Skeletal muscle tissue (tissue), 4 donors: ENCODE data around the gene POC1A. TPM values are rescaled to one million over a fixed set of nuclear protein-coding genes. Genes with fewer than 3 reads are reported as not detected.

ENCODE experiments used
- H3K27ac ChIP-seq: one replicate; pipeline ENCODE4 v1.7.0; 2013; ENCODE audit warnings: mild to moderate bottlenecking, low read depth, low read length, inconsistent platforms
- H3K27me3 ChIP-seq, 3 donors: one replicate each; pipeline ENCODE4 v1.7.0; 2013; ENCODE audit warnings: low read length in 3 of 3; ENCODE audit not compliant: control insufficient read depth in 3 of 3, insufficient read depth in 3 of 3
- H3K36me3 ChIP-seq, 3 donors: one replicate each; pipeline ENCODE4 v1.7.0; 2013; ENCODE audit warnings: low read length in 3 of 3; ENCODE audit not compliant: control insufficient read depth in 3 of 3, insufficient read depth in 3 of 3
- H3K4me1 ChIP-seq, 3 donors: one replicate each; pipeline ENCODE4 v1.7.0; 2013; ENCODE audit warnings: low read length in 3 of 3, mild to moderate bottlenecking in 3 of 3; ENCODE audit not compliant: control insufficient read depth in 3 of 3, insufficient read depth in 3 of 3
- H3K4me3 ChIP-seq, 3 donors: one replicate each; pipeline ENCODE4 v1.7.0; 2013; ENCODE audit warnings: low read length in 3 of 3
- H3K9ac ChIP-seq, 3 donors: one replicate each; pipeline ENCODE4 v1.7.0; 2013; ENCODE audit warnings: low read length in 3 of 3, mild to moderate bottlenecking in 3 of 3, moderate library complexity in 2 of 3, low read depth in 1 of 3
- H3K9me3 ChIP-seq, 3 donors: one replicate each; pipeline ENCODE4 v1.7.0; 2013; ENCODE audit warnings: low read length in 3 of 3; ENCODE audit not compliant: control insufficient read depth in 3 of 3
- total RNA-seq: library from RNA; depleted of rRNA; stranded (reverse); fragments of >200 nt; gene quantifications from one replicate; pipeline ENCODE4 v1.2.3, GENCODE V29; 2014
- donor health status: Osteomylitis.

Gene POC1A
- total RNA-seq, 1 donor from 2014 or later = 2.6 TPM

DNA sequence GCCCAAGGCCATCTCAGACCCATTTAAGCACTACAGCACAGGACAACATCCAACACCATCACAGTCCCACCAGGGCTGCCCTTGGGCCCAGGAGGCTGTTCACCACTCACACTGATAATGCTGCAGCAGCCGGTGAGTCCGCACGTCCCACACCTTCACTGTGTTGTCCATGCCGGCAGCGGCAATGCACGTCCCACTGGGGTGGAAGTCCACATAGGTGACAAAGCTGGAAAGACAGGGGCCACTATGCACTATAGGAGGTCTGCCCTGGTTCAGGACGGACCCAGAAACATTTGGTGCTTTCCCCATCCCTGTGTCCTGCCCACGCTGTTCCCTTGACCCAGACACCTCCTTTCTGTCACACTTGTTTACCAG is 8.5 kb downstream of the POC1A start:
- Histone ChIP-seq H3K4me1 (peaks cover 4 to 12% (median 12%) of the 10 kb centered on the region in 3 donors), H3K9ac (peak overlapping the region in 1 of 3 donors; percentile 16), H3K4me3 (no peak overlapping the region), H3K36me3 (peaks cover 0 to 5% (median 2%) of the 10 kb centered on the region in 3 donors), H3K27me3 (no peaks in the 10 kb centered on the region), H3K9me3 (no peaks in the 10 kb centered on the region), H3K27ac (no peak overlapping the region)

GRCh38 chr3:52144796-52145735 is 9.2 kb downstream of the POC1A start:
- peak overlapping the region in 1 of 3 donors; percentile 16 for H3K9ac ChIP-seq
- H3K36me3 ChIP-seq = peaks cover 0 to 5% (median 2%) of the 10 kb centered on the region in 3 donors
- no peak overlapping the region for H3K4me3 ChIP-seq
- peaks cover 9 to 19% (median 18%) of the 10 kb centered on the region in 3 donors for H3K4me1 ChIP-seq
- no peaks in the 10 kb centered on the region for H3K27me3 ChIP-seq
- no peak overlapping the region for H3K27ac ChIP-seq
- no peaks in the 10 kb centered on the region for H3K9me3 ChIP-seq

- peaks cover 16 to 27% (median 26%) of the 10 kb centered on the region in 3 donors for H3K4me1 ChIP-seq
- H3K27me3 ChIP-seq = no peaks in the 10 kb centered on the region
- peak overlapping the region in 2 of 3 donors; percentile 29 to 33 for H3K9ac ChIP-seq
- no peaks in the 10 kb centered on the region for H3K9me3 ChIP-seq
- no peak overlapping the region for H3K27ac ChIP-seq
- H3K36me3 ChIP-seq = peaks cover 0 to 5% (median 2%) of the 10 kb centered on the region in 3 donors
- no peak overlapping the region for H3K4me3 ChIP-seq
Observed at GRCh38 chr3:52144034-52144795, 10.0 kb downstream of the POC1A start.

DNA sequence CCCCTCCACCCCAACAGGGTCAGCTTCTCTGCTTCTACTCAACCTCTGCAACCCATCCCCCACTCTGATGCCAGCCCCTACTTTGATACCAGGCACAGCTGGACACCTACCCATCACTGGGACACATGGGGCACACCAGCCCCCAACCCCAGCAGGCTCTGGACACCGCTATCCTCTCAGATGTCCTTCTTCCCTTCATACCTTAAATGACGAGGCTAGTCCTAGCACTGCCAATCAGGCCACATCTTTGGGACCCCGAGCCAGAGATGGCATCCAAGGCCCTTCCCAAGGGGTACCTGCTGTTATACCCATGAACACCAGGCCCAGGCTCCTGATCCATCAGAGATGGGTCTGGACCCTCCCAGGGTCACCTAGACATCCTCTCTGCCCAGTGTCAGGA is 10.6 kb downstream of the POC1A start:
- peak overlapping the region in 2 of 3 donors; percentile 29 to 33 for H3K9ac ChIP-seq
- no peaks in the 10 kb centered on the region for H3K27me3 ChIP-seq
- no peak overlapping the region for H3K4me3 ChIP-seq
- H3K4me1 ChIP-seq = peaks cover 16 to 29% (median 26%) of the 10 kb centered on the region in 3 donors
- peaks cover 0 to 5% (median 2%) of the 10 kb centered on the region in 3 donors for H3K36me3 ChIP-seq
- no peak overlapping the region for H3K27ac ChIP-seq
- H3K9me3 ChIP-seq = no peaks in the 10 kb centered on the region

DNA sequence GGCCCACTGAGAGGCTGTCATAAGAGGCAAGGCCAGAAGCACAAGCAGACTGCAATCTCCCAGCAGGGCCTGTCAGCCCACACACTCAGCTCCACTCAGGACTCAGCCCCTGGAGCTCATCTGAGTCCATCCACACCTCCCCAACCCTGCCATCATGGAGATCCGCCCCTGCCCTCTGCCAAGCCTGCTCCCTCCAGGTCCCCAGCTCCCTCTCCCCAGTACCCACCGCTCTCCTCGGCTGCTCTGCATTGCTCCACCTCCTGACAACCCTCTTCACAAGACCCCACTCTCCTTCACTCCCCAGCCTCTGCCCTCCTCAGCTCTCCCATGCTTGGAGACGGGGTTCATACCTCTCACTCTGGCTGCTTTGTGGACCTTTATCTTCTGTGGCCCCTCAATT is 11.1 kb downstream of the POC1A start:
- no peaks in the 10 kb centered on the region for H3K27me3 ChIP-seq
- H3K9ac ChIP-seq = no peak overlapping the region
- H3K36me3 ChIP-seq = peaks cover 0 to 5% (median 2%) of the 10 kb centered on the region in 3 donors
- H3K4me1 ChIP-seq = peaks cover 16 to 29% (median 26%) of the 10 kb centered on the region in 3 donors
- H3K4me3 ChIP-seq = no peak overlapping the region
- H3K9me3 ChIP-seq = no peaks in the 10 kb centered on the region
- H3K27ac ChIP-seq = no peak overlapping the region

DNA sequence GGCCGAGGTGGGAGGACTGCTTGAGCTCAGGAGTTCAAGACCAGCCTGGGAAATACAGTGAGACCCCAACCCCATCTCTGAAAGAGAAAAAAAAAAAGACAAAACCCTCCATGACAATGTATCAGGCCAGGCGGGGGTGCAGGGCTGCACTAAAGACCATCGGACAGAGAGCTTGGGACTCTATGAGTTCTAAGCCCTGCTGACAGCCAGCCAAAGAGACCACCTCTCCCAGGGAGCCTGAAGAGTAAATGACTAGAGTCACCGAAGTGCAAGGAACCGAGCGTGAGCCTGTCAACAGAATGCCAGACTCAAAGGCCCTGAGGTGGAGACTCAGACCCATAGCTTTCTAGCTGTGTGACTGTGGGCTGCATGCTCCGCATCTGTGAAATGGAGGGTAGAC is 12.5 kb downstream of the POC1A start:
- peak overlapping the region in 1 of 3 donors; percentile 33 for H3K9ac ChIP-seq
- H3K9me3 ChIP-seq = no peaks in the 10 kb centered on the region
- H3K4me1 ChIP-seq = peaks cover 20 to 35% (median 31%) of the 10 kb centered on the region in 3 donors
- H3K4me3 ChIP-seq = no peak overlapping the region
- H3K27ac ChIP-seq = no peak overlapping the region
- no peaks in the 10 kb centered on the region for H3K27me3 ChIP-seq
- H3K36me3 ChIP-seq = peaks cover 0 to 5% (median 2%) of the 10 kb centered on the region in 3 donors

DNA sequence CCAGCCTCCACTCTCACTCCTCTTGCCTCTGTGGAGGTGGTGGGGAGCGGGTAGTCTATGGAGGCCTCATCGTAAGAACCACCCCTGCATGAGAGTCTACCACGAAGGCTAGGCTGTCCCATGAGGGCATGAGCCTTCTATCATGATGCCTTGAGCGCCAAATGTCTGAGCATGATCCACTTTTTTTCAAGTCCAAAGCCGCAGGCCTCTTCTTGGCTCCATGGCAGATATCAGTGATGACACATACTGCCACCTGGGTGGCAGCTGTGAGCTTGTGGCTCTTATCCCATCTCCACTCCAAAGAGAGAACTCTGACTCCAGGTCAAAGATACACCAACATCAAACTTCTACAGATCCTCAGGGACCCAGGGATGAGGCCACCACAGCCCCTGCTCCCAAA is 13.5 kb downstream of the POC1A start:
- H3K4me3 ChIP-seq = no peak overlapping the region
- H3K9me3 ChIP-seq = no peaks in the 10 kb centered on the region
- peaks cover 28 to 43% (median 39%) of the 10 kb centered on the region in 3 donors for H3K4me1 ChIP-seq
- H3K27me3 ChIP-seq = no peaks in the 10 kb centered on the region
- peak overlapping the region; percentile 88 for H3K27ac ChIP-seq
- peaks cover 0 to 3% (median 2%) of the 10 kb centered on the region in 3 donors for H3K36me3 ChIP-seq
- peak overlapping the region in 2 of 3 donors; percentile 10 to 54 for H3K9ac ChIP-seq

DNA sequence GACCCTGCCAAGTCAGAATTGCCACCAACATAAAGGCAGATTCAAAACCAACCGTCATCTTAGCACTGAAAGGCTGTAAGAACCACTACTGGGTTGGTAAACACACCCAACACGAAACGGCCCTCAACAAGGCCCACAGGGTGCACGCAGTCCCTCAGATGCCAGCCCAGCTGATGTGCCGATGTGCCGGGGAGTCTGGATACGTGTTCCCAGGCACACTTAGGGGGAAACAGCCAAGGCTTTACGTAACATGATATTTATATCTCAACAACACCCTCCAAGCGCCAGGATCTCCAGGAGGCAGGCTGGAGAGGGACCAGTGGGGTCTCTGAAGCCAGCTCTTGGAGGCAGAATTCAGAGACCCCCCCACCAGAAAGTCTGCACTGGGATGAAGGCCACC is 14.2 kb downstream of the POC1A start:
- Histone ChIP-seq H3K9me3 (no peaks in the 10 kb centered on the region), H3K4me1 (peaks cover 31 to 43% (median 39%) of the 10 kb centered on the region in 3 donors), H3K36me3 (no peaks in the 10 kb centered on the region), H3K27me3 (no peaks in the 10 kb centered on the region), H3K9ac (peak overlapping the region in 1 of 3 donors; percentile 54), H3K4me3 (peak overlapping the region in 1 of 3 donors; percentile 17), H3K27ac (peak overlapping the region; percentile 88)

GRCh38 chr3:52137311-52137710 is 16.9 kb downstream of the POC1A start:
- no peaks in the 10 kb centered on the region for H3K9me3 ChIP-seq
- peak overlapping the region; percentile 61 for H3K27ac ChIP-seq
- H3K27me3 ChIP-seq = no peaks in the 10 kb centered on the region
- H3K36me3 ChIP-seq = no peaks in the 10 kb centered on the region
- H3K4me1 ChIP-seq = peaks cover 27 to 38% (median 34%) of the 10 kb centered on the region in 3 donors
- no peak overlapping the region for H3K9ac ChIP-seq
- no peak overlapping the region for H3K4me3 ChIP-seq
